ENCODE data around the gene CLSTN1.

The CLSTN1 gene

GRCh38 chr1:9720785-9721605, 102.8 kb downstream of the CLSTN1 start:
- Histone ChIP-seq H3K27me3 (ENCODE audit: insufficient read depth, low read length) (no peaks in the 10 kb centered on the region), H3K18ac (ENCODE audit: low read length) (no peak overlapping the region), H3K9ac (ENCODE audit: low read length) (no peak overlapping the region), H2AFZ (ENCODE audit: insufficient read depth, low read length, poor library complexity) (no peak overlapping the region), H2BK120ac (ENCODE audit: insufficient read depth, low read length, poor library complexity) (no peak overlapping the region), H2AK5ac (ENCODE audit: low read length) (no peak overlapping the region), H3K14ac (ENCODE audit: low read length) (peak overlapping the region; percentile 7), H4K91ac (ENCODE audit: low read depth, low read length) (no peak overlapping the region), H3K4me3 (ENCODE audit: low read depth, low read length) (no peak overlapping the region), H3K36me3 (ENCODE audit: control insufficient read depth in 1 of 2, insufficient read depth in 2 of 2, low read length in 2 of 2) (no peaks in the 10 kb centered on the region), H2BK12ac (ENCODE audit: low read length) (no peak overlapping the region), H3K79me1 (ENCODE audit: low read length) (no peaks in the 10 kb centered on the region), H3K9me3 (ENCODE audit: insufficient read depth, low read depth, low read length) (peaks cover 12% of the 10 kb centered on the region), H3K4me2 (ENCODE audit: low read length) (no peak overlapping the region), H3K4me1 (ENCODE audit: control insufficient read depth in 1 of 2, insufficient read depth in 2 of 2, low read length in 2 of 2) (peaks cover 11 to 13% of the 10 kb centered on the region in 2 experiments), H3K79me2 (ENCODE audit: control insufficient read depth, insufficient read depth, low read length, poor library complexity) (no peaks in the 10 kb centered on the region), H4K8ac (ENCODE audit: low read depth, low read length) (no peak overlapping the region), H2BK5ac (ENCODE audit: low read depth, low read length, poor library complexity) (no peak overlapping the region), H3K23ac (ENCODE audit: low read length) (no peak overlapping the region), H4K12ac (ENCODE audit: low read depth, low read length) (no peak overlapping the region), H3K27ac (ENCODE audit: low read depth, low read length) (no peak overlapping the region), H3K4ac (ENCODE audit: low read depth, low read length) (no peak overlapping the region)
- no peak for DNase-seq
- no CpG with 5 or more reads among the region's 34 CpGs for WGBS (ENCODE audit: extremely low coverage, insufficient coverage, insufficient read length)

DNA sequence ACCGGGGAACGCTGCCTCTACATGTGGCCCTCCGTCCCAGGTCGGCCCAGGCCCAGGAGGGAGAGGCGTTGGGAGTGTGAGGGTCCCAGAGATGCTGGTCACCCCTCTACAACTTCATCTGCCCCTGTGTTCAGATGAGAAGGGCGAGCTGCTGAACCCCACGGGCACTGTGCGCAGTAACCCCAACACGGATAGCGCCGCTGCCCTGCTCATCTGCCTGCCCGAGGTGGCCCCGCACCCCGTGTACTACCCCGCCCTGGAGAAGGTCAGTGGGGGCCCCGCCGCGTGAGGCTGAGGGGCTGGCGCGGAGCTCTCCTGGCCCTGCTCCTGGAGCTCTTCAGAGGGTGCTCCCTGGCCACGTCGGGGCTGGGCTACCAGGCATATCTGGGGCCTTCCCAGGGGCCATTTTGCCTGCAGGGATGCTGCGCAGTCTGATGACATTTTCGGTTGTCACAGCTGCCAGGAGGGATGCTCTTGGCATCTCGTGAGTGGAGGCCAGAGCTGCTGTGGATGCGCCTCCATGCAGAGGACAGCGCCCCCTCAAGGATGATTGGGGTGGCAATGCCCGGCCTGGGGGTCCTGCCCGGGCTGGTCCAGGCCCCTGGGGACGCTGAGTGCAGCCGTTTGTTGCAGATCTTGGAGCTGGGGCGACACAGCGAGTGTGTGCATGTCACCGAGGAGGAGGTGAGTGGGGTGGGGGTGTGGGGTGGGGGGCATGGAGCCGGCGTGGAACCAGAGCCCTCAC, 103.6 kb downstream of the CLSTN1 start:
- no peak overlapping the region for H3K4me2 ChIP-seq (ENCODE audit: low read length)
- H3K27ac ChIP-seq (ENCODE audit: low read depth, low read length): no peak overlapping the region
- H2AFZ ChIP-seq (ENCODE audit: insufficient read depth, low read length, poor library complexity): no peak overlapping the region
- no peaks in the 10 kb centered on the region for H3K79me1 ChIP-seq (ENCODE audit: low read length)
- H3K4me3 ChIP-seq (ENCODE audit: low read depth, low read length): peak overlapping the region; percentile 25
- H3K23ac ChIP-seq (ENCODE audit: low read length): no peak overlapping the region
- peaks cover 12% of the 10 kb centered on the region for H3K9me3 ChIP-seq (ENCODE audit: insufficient read depth, low read depth, low read length)
- no peak overlapping the region for H3K4ac ChIP-seq (ENCODE audit: low read depth, low read length)
- no peak overlapping the region for H2BK120ac ChIP-seq (ENCODE audit: insufficient read depth, low read length, poor library complexity)
- no CpG with 5 or more reads among the region's 36 CpGs for WGBS (ENCODE audit: extremely low coverage, insufficient coverage, insufficient read length)
- no peak overlapping the region for H3K9ac ChIP-seq (ENCODE audit: low read length)
- H2BK5ac ChIP-seq (ENCODE audit: low read depth, low read length, poor library complexity): no peak overlapping the region
- H3K18ac ChIP-seq (ENCODE audit: low read length): no peak overlapping the region
- H3K79me2 ChIP-seq (ENCODE audit: control insufficient read depth, insufficient read depth, low read length, poor library complexity): no peaks in the 10 kb centered on the region
- H3K36me3 ChIP-seq (ENCODE audit: control insufficient read depth in 1 of 2, insufficient read depth in 2 of 2, low read length in 2 of 2): no peaks in the 10 kb centered on the region
- H4K8ac ChIP-seq (ENCODE audit: low read depth, low read length): no peak overlapping the region
- H3K27me3 ChIP-seq (ENCODE audit: insufficient read depth, low read length): no peaks in the 10 kb centered on the region
- peaks cover 11 to 13% of the 10 kb centered on the region in 2 experiments for H3K4me1 ChIP-seq (ENCODE audit: control insufficient read depth in 1 of 2, insufficient read depth in 2 of 2, low read length in 2 of 2)
- peak overlapping the region; percentile 3 for H4K91ac ChIP-seq (ENCODE audit: low read depth, low read length)
- H2AK5ac ChIP-seq (ENCODE audit: low read length): peak overlapping the region; percentile 31
- no peak overlapping the region for H4K12ac ChIP-seq (ENCODE audit: low read depth, low read length)
- peak overlapping the region; percentile 4 for H2BK12ac ChIP-seq (ENCODE audit: low read length)
- DNase-seq: no peak
- H3K14ac ChIP-seq (ENCODE audit: low read length): no peak overlapping the region

DNA sequence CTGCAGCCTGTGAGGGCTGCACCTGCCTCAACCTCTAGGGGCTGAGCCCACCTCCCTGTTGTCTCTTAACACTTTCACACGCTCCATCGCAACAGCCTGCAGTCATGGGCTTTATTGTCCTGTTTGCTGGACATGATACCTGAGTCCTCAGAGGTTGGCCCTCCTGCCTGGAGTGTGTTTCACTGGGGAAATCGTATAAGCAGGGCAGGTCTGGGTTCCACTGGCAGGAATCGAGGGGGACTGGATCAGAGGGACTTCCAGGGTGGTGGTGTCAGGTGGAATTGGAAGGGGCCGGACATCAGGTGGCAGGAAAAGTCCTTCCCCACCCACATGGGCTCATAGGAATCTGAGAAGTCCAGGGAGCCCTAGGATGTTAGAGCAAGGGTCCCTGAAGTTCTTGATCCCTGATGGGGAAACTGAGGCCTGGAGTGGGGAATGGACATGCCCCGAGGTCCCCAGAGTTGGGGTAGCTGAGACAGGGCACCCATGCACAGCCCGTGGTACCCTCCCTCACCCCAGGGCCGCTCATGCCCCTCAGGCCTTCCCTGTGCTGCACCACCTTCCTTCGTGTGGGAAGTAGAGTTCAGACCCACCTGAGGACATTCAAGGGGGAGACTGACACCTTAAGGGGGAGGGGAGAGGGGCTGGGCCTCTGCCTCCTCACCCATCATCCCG, 105.6 kb downstream of the CLSTN1 start:
- Histone ChIP-seq H3K4me1 (ENCODE audit: control insufficient read depth in 1 of 2, insufficient read depth in 2 of 2, low read length in 2 of 2) (peaks cover 11 to 13% of the 10 kb centered on the region in 2 experiments), H2BK12ac (ENCODE audit: low read length) (no peak overlapping the region), H3K4me2 (ENCODE audit: low read length) (no peak overlapping the region), H3K27ac (ENCODE audit: low read depth, low read length) (no peak overlapping the region), H3K18ac (ENCODE audit: low read length) (no peak overlapping the region), H2BK120ac (ENCODE audit: insufficient read depth, low read length, poor library complexity) (no peak overlapping the region), H3K79me1 (ENCODE audit: low read length) (no peaks in the 10 kb centered on the region), H4K12ac (ENCODE audit: low read depth, low read length) (no peak overlapping the region), H3K23ac (ENCODE audit: low read length) (no peak overlapping the region), H3K4me3 (ENCODE audit: low read depth, low read length) (no peak overlapping the region), H2BK5ac (ENCODE audit: low read depth, low read length, poor library complexity) (no peak overlapping the region), H2AK5ac (ENCODE audit: low read length) (peak overlapping the region; percentile 11), H3K27me3 (ENCODE audit: insufficient read depth, low read length) (no peaks in the 10 kb centered on the region), H2AFZ (ENCODE audit: insufficient read depth, low read length, poor library complexity) (no peak overlapping the region), H3K14ac (ENCODE audit: low read length) (no peak overlapping the region), H3K79me2 (ENCODE audit: control insufficient read depth, insufficient read depth, low read length, poor library complexity) (no peaks in the 10 kb centered on the region), H3K36me3 (ENCODE audit: control insufficient read depth in 1 of 2, insufficient read depth in 2 of 2, low read length in 2 of 2) (no peaks in the 10 kb centered on the region), H4K8ac (ENCODE audit: low read depth, low read length) (peak overlapping the region; percentile 48), H3K9me3 (ENCODE audit: insufficient read depth, low read depth, low read length) (peaks cover 3% of the 10 kb centered on the region), H3K4ac (ENCODE audit: low read depth, low read length) (no peak overlapping the region), H3K9ac (ENCODE audit: low read length) (no peak overlapping the region), H4K91ac (ENCODE audit: low read depth, low read length) (peak overlapping the region; percentile 29)
- no CpG with 5 or more reads among the region's 10 CpGs for WGBS (ENCODE audit: extremely low coverage, insufficient coverage, insufficient read length)
- no peak for DNase-seq

DNA sequence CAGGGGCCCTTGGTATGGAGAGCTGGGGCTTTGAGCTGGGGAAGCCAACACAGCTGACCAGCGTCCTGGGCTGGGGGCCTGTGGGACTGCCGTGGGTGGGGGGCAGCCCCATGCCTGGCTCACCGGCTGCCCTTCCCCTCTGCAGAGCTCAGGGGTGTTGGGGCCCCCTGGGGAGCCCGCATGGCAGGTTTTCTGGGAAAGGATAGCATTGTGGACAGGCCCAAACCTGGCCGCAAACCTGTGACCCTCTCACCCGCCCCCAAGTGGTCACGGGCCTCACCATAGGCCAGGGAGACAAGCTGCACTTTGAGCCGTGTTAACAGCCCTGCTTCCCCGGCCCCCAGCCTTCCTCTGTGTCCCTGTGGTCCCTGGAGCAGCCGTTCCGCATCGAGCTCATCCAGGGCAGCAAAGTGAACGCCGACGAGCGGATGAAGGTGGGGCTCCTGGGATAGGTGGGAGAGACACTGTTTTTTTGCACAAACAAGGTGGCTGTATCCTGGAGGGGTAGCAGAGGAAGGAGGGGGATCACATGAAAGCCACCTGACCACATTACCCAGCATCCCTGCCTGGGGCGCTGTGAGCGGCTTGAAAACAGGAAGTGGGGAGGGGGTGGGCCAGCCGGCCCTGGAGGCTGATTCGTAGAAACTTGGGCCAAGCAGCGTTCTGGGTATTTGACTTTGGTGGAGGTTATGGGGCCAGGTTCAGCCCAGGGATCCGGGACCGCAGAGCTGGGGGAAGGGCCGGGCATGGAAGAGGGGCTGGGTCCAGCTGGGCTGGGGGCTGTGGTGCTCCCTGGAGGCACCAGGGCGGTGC, 106.4 kb downstream of the CLSTN1 start:
- peak overlapping the region; percentile 36 for H4K91ac ChIP-seq (ENCODE audit: low read depth, low read length)
- H4K12ac ChIP-seq (ENCODE audit: low read depth, low read length): no peak overlapping the region
- H3K9me3 ChIP-seq (ENCODE audit: insufficient read depth, low read depth, low read length): no peaks in the 10 kb centered on the region
- H3K4ac ChIP-seq (ENCODE audit: low read depth, low read length): no peak overlapping the region
- peak overlapping the region; percentile 48 for H4K8ac ChIP-seq (ENCODE audit: low read depth, low read length)
- H2AFZ ChIP-seq (ENCODE audit: insufficient read depth, low read length, poor library complexity): no peak overlapping the region
- no peaks in the 10 kb centered on the region for H3K36me3 ChIP-seq (ENCODE audit: control insufficient read depth in 1 of 2, insufficient read depth in 2 of 2, low read length in 2 of 2)
- peaks cover 11 to 13% of the 10 kb centered on the region in 2 experiments for H3K4me1 ChIP-seq (ENCODE audit: control insufficient read depth in 1 of 2, insufficient read depth in 2 of 2, low read length in 2 of 2)
- no peak overlapping the region for H3K14ac ChIP-seq (ENCODE audit: low read length)
- H3K27me3 ChIP-seq (ENCODE audit: insufficient read depth, low read length): no peaks in the 10 kb centered on the region
- H3K18ac ChIP-seq (ENCODE audit: low read length): no peak overlapping the region
- H3K4me2 ChIP-seq (ENCODE audit: low read length): no peak overlapping the region
- no CpG with 5 or more reads among the region's 25 CpGs for WGBS (ENCODE audit: extremely low coverage, insufficient coverage, insufficient read length)
- H3K27ac ChIP-seq (ENCODE audit: low read depth, low read length): peak overlapping the region; percentile 4
- H3K79me1 ChIP-seq (ENCODE audit: low read length): no peaks in the 10 kb centered on the region
- H2BK120ac ChIP-seq (ENCODE audit: insufficient read depth, low read length, poor library complexity): no peak overlapping the region
- H3K4me3 ChIP-seq (ENCODE audit: low read depth, low read length): no peak overlapping the region
- no peak overlapping the region for H2BK5ac ChIP-seq (ENCODE audit: low read depth, low read length, poor library complexity)
- no peaks in the 10 kb centered on the region for H3K79me2 ChIP-seq (ENCODE audit: control insufficient read depth, insufficient read depth, low read length, poor library complexity)
- H2AK5ac ChIP-seq (ENCODE audit: low read length): no peak overlapping the region
- no peak overlapping the region for H2BK12ac ChIP-seq (ENCODE audit: low read length)
- peak in 1 of 2 donors; percentile 6 for DNase-seq
- no peak overlapping the region for H3K23ac ChIP-seq (ENCODE audit: low read length)
- H3K9ac ChIP-seq (ENCODE audit: low read length): no peak overlapping the region

Data from trophoblast cell (in vitro differentiated cells and primary cell).